Gastroesophageal sphincter (tissue), 4 donors: Measurements from ENCODE around the gene ARTN. TPM values are rescaled to one million over a fixed set of nuclear protein-coding genes. Genes with fewer than 3 reads are reported as not detected.

Experiments used
- ATAC-seq: fragments of 150-250 bp; one replicate; pipeline ENCODE4 v1.9.1; 2016; ENCODE audit warnings: mild to moderate bottlenecking, moderate library complexity
- H3K27ac ChIP-seq, 4 donors: fragments of 200-600 bp; sonication (generic) in 3 of 4; 1 replicate in 3 of 4; 2 replicates in 1 of 4; pipeline ENCODE4 v1.5.1; 2016 to 2019
- H3K27me3 ChIP-seq: fragments of 200-600 bp; sonication (generic); one replicate; pipeline ENCODE4 v1.5.1; 2019
- H3K36me3 ChIP-seq, 2 donors: fragments of 200-600 bp; sonication (generic); one replicate each; pipeline ENCODE4 v1.5.1; 2019; ENCODE audit warnings: control low read depth in 1 of 2
- H3K4me1 ChIP-seq, 3 donors: fragments of 200-600 bp; sonication (generic); 1 replicate in 2 of 3; 2 replicates in 1 of 3; pipeline ENCODE4 v1.5.1; 2016 to 2019; ENCODE audit warnings: control low read depth in 2 of 3
- H3K4me3 ChIP-seq, 2 donors: fragments of 200-600 bp; sonication (generic); one replicate each; pipeline ENCODE4 v1.5.1; 2019; ENCODE audit warnings: mild to moderate bottlenecking in 1 of 2, moderate library complexity in 1 of 2
- H3K9me3 ChIP-seq, 3 donors: fragments of 200-600 bp; sonication (generic); one replicate each; pipeline ENCODE4 v1.5.1; 2017 to 2019; ENCODE audit warnings: control low read depth in 2 of 3
- CTCF ChIP-seq, 4 experiments: fragments of 200-600 bp in 2 of 4; fragments of 450-650 bp in 2 of 4; sonication (generic) in 1 of 4; IDR thresholded peaks; one replicate each; pipeline ENCODE4 v1.5.1; 2017 to 2019; ENCODE audit warnings: antibody characterized with exemption in 4 of 4, mild to moderate bottlenecking in 2 of 4, moderate library complexity in 2 of 4
- EP300 ChIP-seq: sonication (generic); formaldehyde crosslinking; IDR thresholded peaks from one replicate; pipeline ENCODE4 v1.6.1; 2017; ENCODE audit warnings: antibody characterized with exemption, mild to moderate bottlenecking
- POLR2A ChIP-seq, 2 donors: fragments of 450-650 bp; IDR thresholded peaks; one replicate each; pipeline ENCODE4 v1.6.1; 2017; ENCODE audit warnings: antibody characterized with exemption in 2 of 2, mild to moderate bottlenecking in 2 of 2, moderate library complexity in 1 of 2
- POLR2AphosphoS5 ChIP-seq: sonication (generic); formaldehyde crosslinking; IDR thresholded peaks from one replicate; pipeline ENCODE4 v1.6.1; 2017; ENCODE audit warnings: antibody characterized with exemption
- WGBS, 2 donors: methylation state at CpG; one replicate each; pipeline ENCODE4 v1.1.5; 2018; ENCODE audit warnings: low coverage in 1 of 2; 5-methylcytosine and 5-hydroxymethylcytosine counted together
- total RNA-seq, 4 donors: library from RNA; depleted of rRNA; stranded (reverse); fragments of >200 nt; gene quantifications; one replicate each; pipeline ENCODE4 v1.1.0, GENCODE V29; 2016

ARTN gene
- total RNA-seq, 4 donors from 2014 or later, result 0.47 to 0.81 TPM; not detected in 2

- peaks cover 0 to 24% of the 10 kb centered on the region in 2 donors for H3K36me3 ChIP-seq
- peak; percentile 98 for ATAC-seq
- peak within 1 kb of the TSS; percentile 75 to 98 (median 94) for H3K27ac ChIP-seq
- H3K4me1 ChIP-seq, result peaks cover 4 to 68% (median 21%) of the 10 kb centered on the region in 3 donors
- 0% methylated on average over 6 to 10 of the region's 74 CpGs for WGBS, 2 donors
- TF ChIP-seq POLR2A (IDR thresholded peaks at IDR 0.05) (peak; percentile 70 to 71), EP300 (no peak), POLR2AphosphoS5 (peak; percentile 67), CTCF (IDR thresholded peaks at IDR 0.05) (peak in 3 of 4 experiments; percentile 82 to 89 (median 87))
- H3K9me3 ChIP-seq, result no peaks in the 10 kb centered on the region
- H3K27me3 ChIP-seq, result no peaks in the 10 kb centered on the region
- peak within 1 kb of the TSS; percentile 38 to 81 for H3K4me3 ChIP-seq
Measured at GRCh38 chr1:43946236-43947060, 12.8 kb downstream of the ARTN start, which contains the start of gene IPO13. Gene IPO13, plus strand, starts transcription at chr1:43946950. Its CDS starts 651 bp downstream, at chr1:43947601.

GRCh38 chr1:43947061-43947873 is 13.7 kb downstream of the ARTN start:
- TF ChIP-seq POLR2AphosphoS5 (no peak), CTCF (IDR thresholded peaks at IDR 0.05) (no peak), POLR2A (IDR thresholded peaks at IDR 0.05) (no peak), EP300 (no peak)
- H3K27ac ChIP-seq, result peak overlapping the region; percentile 75 to 98 (median 94)
- H3K4me1 ChIP-seq, result peaks cover 4 to 69% (median 21%) of the 10 kb centered on the region in 3 donors
- no peaks in the 10 kb centered on the region for H3K9me3 ChIP-seq
- H3K36me3 ChIP-seq, result peaks cover 0 to 24% of the 10 kb centered on the region in 2 donors
- H3K27me3 ChIP-seq, result no peaks in the 10 kb centered on the region
- H3K4me3 ChIP-seq, result peak overlapping the region; percentile 38 to 81
- no peak for ATAC-seq
- 7% methylated on average over 3 of the region's 27 CpGs; no CpG with 5 or more reads in 1 of the 2 donors for WGBS, 2 donors

GRCh38 chr1:43947874-43948437 is 14.4 kb downstream of the ARTN start:
- Histone ChIP-seq H3K36me3 (peaks cover 0 to 24% of the 10 kb centered on the region in 2 donors), H3K4me3 (peak overlapping the region; percentile 38 to 81), H3K27me3 (no peaks in the 10 kb centered on the region), H3K27ac (peak overlapping the region in 1 of 4 donors; percentile 98), H3K4me1 (peaks cover 4 to 69% (median 21%) of the 10 kb centered on the region in 3 donors), H3K9me3 (no peaks in the 10 kb centered on the region)
- ATAC-seq, result no peak
- 20% methylated on average over 2 of the region's 3 CpGs; no CpG with 5 or more reads in 1 of the 2 donors for WGBS, 2 donors
- TF ChIP-seq POLR2A (IDR thresholded peaks at IDR 0.05) (no peak), EP300 (no peak), POLR2AphosphoS5 (no peak), CTCF (IDR thresholded peaks at IDR 0.05) (no peak)

GRCh38 chr1:43949678-43950077 is 16.1 kb downstream of the ARTN start:
- no peak overlapping the region for H3K4me3 ChIP-seq
- H3K27me3 ChIP-seq, result no peaks in the 10 kb centered on the region
- no peak overlapping the region for H3K27ac ChIP-seq
- TF ChIP-seq CTCF (IDR thresholded peaks at IDR 0.05) (no peak), POLR2A (IDR thresholded peaks at IDR 0.05) (no peak), POLR2AphosphoS5 (no peak), EP300 (no peak)
- H3K36me3 ChIP-seq, result peaks cover 0 to 24% of the 10 kb centered on the region in 2 donors
- ATAC-seq, result no peak
- 100% methylated on average over 1 of the region's 13 CpGs; no CpG with 5 or more reads in 1 of the 2 donors for WGBS, 2 donors
- no peaks in the 10 kb centered on the region for H3K9me3 ChIP-seq
- H3K4me1 ChIP-seq, result peaks cover 4 to 61% (median 21%) of the 10 kb centered on the region in 3 donors
